Hypothalamus (tissue), 51 donors: ENCODE results near the gene MB.
"Not testable (repeated sequence)": the region's sequence is repeated elsewhere in the genome, so short reads cannot be mapped to it uniquely, and the experiment has no call there.

Source experiments
- DNase-seq, 51 donors: peaks; one replicate each; lab custom pipeline; 2025; lab: John Stamatoyannopoulos, UW

MB gene

GRCh38 chr22:35617137-35617755 is at the start of gene MB:
TSS of gene MB (minus strand) at chr22:35617329. CDS start at chr22:35617257, 72 bp downstream.
- DNase-seq: no peak

DNA sequence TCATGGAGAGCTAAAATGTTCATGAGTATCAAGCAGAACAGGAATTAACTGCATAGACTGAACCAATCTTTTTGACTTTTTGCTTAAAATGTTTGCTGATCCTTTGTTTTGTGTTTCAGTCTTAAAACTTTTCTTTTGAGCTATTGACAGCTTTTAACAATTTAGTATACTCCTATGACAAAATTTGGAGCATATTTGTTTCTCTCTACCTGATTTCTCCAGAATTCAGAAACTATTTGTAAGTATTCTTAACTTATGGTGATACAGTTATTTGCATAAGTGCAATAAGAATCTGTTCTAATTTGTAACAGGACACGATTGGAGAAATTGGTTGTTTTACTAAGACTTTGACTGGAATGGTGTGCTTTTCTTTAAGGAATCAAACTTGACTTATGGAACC is 49.6 kb upstream of the MB start:
- DNase-seq: not testable (repeated sequence)

- DNase-seq: no peak
These were observed 47.9 kb upstream of the MB start for GRCh38 chr22:35664955-35665587.

GRCh38 chr22:35663371-35663770 is 46.2 kb upstream of the MB start:
- no peak for DNase-seq

DNA sequence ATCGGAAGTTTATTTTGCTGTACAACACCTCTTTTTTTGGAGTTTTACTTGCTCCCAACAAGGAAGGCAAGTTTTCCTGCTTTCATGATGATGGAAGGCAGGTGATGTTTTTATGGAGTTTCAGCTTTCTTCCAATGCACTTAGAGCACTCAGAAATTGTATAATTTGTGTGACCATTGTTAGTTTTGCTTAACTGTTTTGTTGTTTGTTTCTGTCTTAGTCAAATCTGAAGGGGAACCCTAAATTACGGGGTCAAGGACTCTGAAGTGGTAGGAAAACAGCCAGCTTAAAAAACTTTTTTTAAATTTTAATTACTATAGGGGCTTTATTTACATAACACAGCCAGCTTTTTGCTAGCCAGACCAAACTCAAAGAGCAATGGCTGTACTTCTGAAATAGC is 45.8 kb upstream of the MB start:
- DNase-seq: no peak

DNA sequence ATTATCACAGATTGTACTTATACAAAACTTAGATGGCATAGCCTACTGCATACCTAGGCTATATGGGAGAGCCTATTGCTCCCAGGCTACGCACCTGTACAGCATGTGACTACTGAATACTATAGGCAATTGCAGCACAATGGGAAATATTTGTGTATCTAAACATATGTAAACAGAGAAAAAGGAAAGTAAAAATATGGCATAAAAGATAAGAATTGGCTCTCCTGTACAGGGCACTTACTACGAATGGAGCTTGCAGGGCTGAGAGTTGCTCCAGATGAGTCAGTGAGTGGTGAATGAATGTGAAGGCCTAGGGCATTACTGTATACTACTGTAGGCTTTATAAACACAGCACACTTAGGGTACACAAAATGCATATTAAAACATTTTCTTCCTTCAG is 44.3 kb upstream of the MB start:
- no peak for DNase-seq

DNA sequence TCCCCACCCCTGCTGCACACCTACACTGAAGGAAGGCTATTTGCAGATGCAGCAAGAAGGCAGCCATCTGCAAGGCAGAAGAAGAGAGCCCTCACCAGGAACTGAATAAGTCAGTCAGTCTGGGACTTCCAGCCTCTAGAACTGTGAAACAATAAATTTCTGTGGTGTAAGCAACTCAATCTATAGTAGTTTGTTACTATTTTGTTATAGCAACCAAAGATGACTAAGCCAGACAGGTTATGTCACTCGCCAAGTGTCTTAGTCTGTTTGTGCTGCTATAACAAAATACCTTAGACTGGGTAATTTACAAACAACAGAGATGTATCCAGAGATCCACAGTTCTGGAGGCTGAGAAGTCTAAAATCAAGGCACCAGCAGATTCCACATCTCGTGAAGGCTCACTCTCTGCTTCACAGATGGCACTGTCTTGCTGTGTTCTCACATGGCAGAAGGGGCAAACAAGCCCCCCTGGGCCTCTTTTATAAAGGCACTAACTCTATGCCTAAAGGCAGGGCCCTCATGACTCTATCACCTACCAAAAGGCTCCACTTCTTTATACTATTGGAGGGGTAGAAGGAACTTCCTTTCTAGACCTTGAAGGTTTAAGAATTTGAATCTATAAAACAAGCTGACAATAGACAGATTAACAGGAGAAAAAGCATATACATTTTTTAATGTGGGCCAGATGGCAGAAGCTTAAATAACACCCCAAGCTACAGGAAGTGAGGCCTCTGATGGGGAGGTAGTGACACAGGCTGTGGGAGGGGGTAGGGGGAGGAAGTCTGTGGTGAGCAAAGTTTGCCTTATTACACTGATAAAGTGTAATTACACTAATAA is 43.4 kb upstream of the MB start:
- DNase-seq: no peak

DNA sequence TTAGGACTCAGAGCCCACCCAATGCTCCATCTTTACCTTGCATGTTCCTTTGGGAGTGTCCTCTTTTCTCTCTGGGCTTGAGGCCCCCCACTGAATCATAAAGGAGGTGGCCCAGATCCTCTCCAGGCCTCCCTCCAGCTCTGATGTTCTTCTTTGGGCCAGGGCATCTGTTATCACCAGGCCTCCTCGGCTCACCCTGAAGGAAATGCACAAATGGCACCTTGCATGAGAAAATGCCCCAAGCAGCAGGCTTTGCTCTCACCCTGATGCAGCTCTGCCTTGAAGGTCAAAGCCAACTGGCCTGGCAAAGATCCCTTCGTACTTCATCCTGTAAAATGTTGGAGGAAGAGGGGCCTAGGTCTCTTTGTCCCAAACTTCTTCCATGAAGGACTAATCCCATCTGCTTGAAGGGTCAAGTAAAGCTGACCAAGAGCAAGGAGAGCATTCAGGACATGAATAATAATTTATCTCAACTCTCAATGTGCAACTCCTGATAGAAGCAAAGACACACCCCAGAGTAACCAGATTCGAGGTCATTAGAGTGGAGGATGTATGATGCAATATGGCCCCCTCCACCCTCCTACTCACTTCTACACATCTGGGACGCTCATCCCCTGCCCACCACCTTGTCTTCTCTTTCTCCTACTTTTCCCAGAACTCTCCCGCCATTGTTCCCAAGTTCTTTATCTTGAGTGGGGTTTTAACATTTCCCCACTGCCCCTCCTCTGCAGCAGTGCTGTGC is 40.6 kb upstream of the MB start:
- no peak for DNase-seq

- DNase-seq: no peak
These were observed 39.2 kb upstream of the MB start for GRCh38 chr22:35656284-35656752.

DNA sequence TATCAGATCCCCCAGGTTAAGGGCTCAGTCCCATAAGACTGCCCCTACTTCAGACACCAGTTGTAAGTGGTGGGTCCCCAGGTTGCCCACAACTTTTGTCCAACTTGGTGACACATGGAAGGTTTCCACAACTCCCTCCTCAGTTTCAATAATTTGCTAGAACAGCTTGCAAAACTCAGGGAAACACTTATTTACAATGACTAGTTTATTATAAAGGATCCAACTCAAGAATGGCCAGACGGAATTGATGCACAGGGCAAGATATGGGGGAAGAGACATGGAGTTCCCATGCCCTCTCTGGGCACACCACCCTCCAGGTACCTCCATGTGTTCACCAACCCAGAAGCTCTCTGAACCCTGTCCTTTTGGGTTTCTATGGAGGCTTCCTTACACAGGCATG is 36.7 kb upstream of the MB start:
- DNase-seq: no peak

DNA sequence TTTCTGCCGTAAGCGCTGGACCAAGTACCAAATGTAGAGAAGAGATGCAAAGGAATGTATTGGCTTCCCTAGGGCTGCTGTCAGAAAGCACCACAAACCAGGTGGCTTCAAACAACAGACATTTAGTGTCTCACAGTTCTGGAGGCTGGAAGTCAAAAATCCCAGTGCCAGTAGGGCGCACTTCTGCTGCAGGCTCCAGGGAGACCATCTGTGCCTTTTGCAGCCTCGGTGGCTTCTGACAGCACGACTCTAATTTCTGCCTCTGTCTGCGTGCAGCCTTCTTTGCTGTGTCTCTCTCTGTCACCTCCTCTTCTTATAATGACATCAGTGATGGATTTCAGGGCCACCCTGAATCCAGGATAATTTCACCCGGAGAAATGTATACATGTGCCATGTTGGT is 34.0 kb upstream of the MB start:
- DNase-seq: no peak

DNA sequence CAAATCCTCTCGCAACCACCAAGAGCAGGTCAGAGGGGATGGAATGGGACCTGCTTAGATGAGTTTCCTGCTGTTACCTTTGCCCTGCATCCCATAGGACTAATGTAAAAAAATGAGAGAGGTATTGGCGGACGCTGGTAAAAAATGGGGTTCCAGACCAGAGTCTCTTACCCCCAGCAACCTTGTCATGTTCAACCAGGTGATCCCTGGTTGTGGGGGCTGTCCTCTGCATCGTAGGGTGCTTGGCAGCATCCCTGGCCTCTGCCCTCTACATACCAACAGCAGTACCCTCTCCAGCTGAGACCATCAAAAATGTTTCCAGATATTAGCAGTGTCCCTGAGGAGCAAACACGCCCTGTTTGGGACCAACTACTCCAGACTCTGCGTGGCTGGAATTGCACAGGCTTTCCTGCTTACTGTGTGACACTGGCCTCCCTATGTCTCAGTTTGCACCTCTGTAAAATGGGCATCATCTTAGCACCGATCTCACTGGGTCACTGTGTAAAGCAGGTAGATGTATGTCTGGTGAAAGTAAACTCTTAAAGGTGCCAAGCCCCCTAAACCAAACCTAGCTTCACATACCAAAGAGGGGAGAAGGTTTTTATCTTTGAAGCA is 32.6 kb upstream of the MB start:
- no peak for DNase-seq

DNA sequence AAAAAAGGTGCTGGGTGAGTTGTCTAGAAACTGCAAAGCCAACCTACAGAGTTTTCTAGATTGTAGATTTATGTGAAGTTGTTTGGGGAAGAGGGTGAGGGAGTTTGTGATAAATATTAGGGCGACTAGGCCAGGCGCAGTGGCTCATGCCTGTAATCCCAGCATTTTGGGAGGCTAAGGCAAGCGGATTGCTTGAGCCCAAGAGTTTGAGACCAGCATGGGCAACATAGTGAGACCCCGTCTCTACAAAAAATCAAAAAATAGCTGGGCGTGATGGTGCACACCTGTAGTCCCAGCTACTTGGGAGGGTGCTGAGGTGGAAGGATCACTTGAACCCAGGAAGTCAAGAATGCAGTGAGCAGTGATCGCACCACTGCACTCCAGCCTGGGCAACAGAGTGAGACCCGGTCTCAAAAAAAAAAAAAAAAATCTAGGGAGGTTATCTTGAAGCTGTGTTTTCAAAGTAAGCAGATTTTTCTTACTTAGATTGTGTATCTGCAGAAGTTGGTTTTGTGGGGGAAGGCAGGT is 32.0 kb upstream of the MB start:
- peak in 1 of 51 donors; percentile 8 for DNase-seq

- peak in 24 of 51 donors; percentile 3 to 51 (median 30) for DNase-seq
These were observed 31.2 kb upstream of the MB start, which contains the start of gene APOL6 for GRCh38 chr22:35648066-35649025. TSS of gene APOL6 (plus strand) at chr22:35648446. CDS start at chr22:35656426, 7,980 bp downstream.

GRCh38 chr22:35645646-35646045 is 28.5 kb upstream of the MB start:
- DNase-seq: no peak

GRCh38 chr22:35643991-35644390 is 26.9 kb upstream of the MB start:
- DNase-seq: no peak

DNA sequence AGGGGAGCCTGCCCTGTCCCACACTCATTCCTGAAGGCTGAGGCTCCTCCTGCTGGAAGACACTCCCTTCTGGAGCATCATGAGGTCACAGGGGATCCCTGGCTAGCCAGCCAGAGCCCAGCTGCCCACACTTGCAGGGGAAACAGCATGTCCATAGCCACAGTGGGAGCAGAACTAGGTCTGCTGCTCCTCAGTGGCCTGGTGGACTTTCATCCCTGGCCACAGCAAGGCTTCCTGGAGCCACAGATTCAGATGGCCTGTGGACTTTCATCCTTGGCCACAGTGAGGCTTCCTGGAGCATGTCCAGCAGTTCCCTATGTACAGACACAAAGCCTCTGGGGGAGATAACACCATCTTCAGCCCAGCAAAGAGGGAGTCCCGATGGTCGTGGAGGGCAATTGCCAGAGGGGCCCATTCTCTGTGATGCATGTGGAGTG is 25.2 kb upstream of the MB start:
- no peak for DNase-seq

GRCh38 chr22:35641494-35642120 is 24.5 kb upstream of the MB start:
- no peak for DNase-seq
